Endothelial cell of umbilical vein (primary cell): ENCODE measurements around the gene CNTN6. TPM values are rescaled to one million over a fixed set of nuclear protein-coding genes. Genes with fewer than 3 reads are reported as not detected.

ENCODE experiments used
- BruUV-seq: library from RNA; stranded (reverse); fragments of 400-500 nt; replicated peaks from 2 replicates; lab custom pipeline; 2021; lab: Mats Ljungman, UMichigan
- CTCF ChIA-PET: fragments of 300-600, 350-600 bp; sonication (Branson Sonifier 250); formaldehyde crosslinking; loops from one replicate; lab custom pipeline; 2021; ENCODE audit warnings: antibody characterized with exemption, inconsistent platforms; lab: Charles Lee
- POLR2A ChIA-PET: fragments of 300-600, 350-600 bp; sonication (Branson Sonifier 250); formaldehyde crosslinking; loops from one replicate; lab custom pipeline; 2021; ENCODE audit warnings: antibody characterized with exemption, inconsistent platforms; lab: Charles Lee
- DNase-seq: peaks from one replicate; pipeline ENCODE4 v3.0.0-alpha.2; 2011; ENCODE audit warnings: low read depth, low spot score
- FAIRE-seq: peaks from 2 replicates; lab custom pipeline; 2011; peaks lifted over from hg19 to GRCh38; lab: Jason Lieb, UNC
- H2AFZ ChIP-seq: 2 replicates; pipeline ENCODE4 v1.6.0; 2012; ENCODE audit warnings: low read depth, low read length, control low read depth, inconsistent platforms
- H3K27ac ChIP-seq: 2 replicates; pipeline ENCODE4 v1.5.1; 2011; ENCODE audit warnings: low read depth, mild to moderate bottlenecking, control low read depth, low read length, moderate library complexity; ENCODE audit not compliant: insufficient read depth
- H3K27me3 ChIP-seq, 2 experiments: 2 replicates each; pipeline versions ENCODE4 v1.6.0 to v1.6.1; 2011; ENCODE audit warnings: low read length in 2 of 2, mixed read lengths in 1 of 2; ENCODE audit not compliant: control insufficient read depth in 2 of 2, insufficient read depth in 2 of 2
- H3K36me3 ChIP-seq, 2 experiments: 2 replicates in 1 of 2; 3 replicates in 1 of 2; pipeline ENCODE4 v1.5.1; 2011; ENCODE audit warnings: low read length in 2 of 2, mild to moderate bottlenecking in 1 of 2, moderate library complexity in 1 of 2; ENCODE audit not compliant: control insufficient read depth in 2 of 2, insufficient read depth in 2 of 2; ENCODE audit errors: extremely low read depth in 1 of 2
- H3K4me1 ChIP-seq: 3 replicates; pipeline ENCODE4 v1.5.1; 2011; ENCODE audit warnings: mild to moderate bottlenecking, low read length; ENCODE audit not compliant: control insufficient read depth, insufficient read depth; ENCODE audit errors: extremely low read depth
- H3K4me2 ChIP-seq: 2 replicates; pipeline ENCODE4 v1.6.1; 2011; ENCODE audit warnings: low read length, control low read depth, mixed read lengths; ENCODE audit not compliant: insufficient read depth
- H3K4me3 ChIP-seq, 3 experiments: fragments of 200-600 bp in 1 of 3; sonication (generic), shearing (Covaris generic) in 1 of 3; replicated peaks in 1 of 3; 2 replicates each; pipeline ENCODE4 v1.5.1; 2011 to 2016; ENCODE audit warnings: control low read depth in 3 of 3, low read length in 3 of 3, mild to moderate bottlenecking in 2 of 3, inconsistent platforms in 1 of 3, low read depth in 1 of 3, moderate library complexity in 1 of 3; ENCODE audit not compliant: insufficient read depth in 1 of 3
- H3K79me2 ChIP-seq: 2 replicates; pipeline ENCODE4 v1.6.0; 2012; ENCODE audit warnings: low read length, inconsistent platforms; ENCODE audit not compliant: control insufficient read depth, insufficient read depth
- H3K9ac ChIP-seq: replicated peaks from 2 replicates; pipeline ENCODE3; 2011; ENCODE audit warnings: low read length, control low read depth; ENCODE audit not compliant: insufficient read depth; ENCODE audit errors: extremely low read depth
- H3K9me1 ChIP-seq: replicated peaks from 3 replicates; pipeline ENCODE4 v1.6.0; 2011; ENCODE audit warnings: mild to moderate bottlenecking, low read length; ENCODE audit not compliant: control insufficient read depth, insufficient read depth; ENCODE audit errors: extremely low read depth
- H3K9me3 ChIP-seq: replicated peaks from 2 replicates; pipeline ENCODE4 v1.5.1; 2012; ENCODE audit warnings: low read length, inconsistent platforms; ENCODE audit not compliant: control insufficient read depth, insufficient read depth
- H4K20me1 ChIP-seq: replicated peaks from 2 replicates; pipeline ENCODE3; 2011; ENCODE audit warnings: mild to moderate bottlenecking, low read length; ENCODE audit not compliant: control insufficient read depth, insufficient read depth; ENCODE audit errors: extremely low read depth
- CTCF ChIP-seq, 2 donors: IDR thresholded peaks; 1 replicate in 1 of 2; 2 replicates in 1 of 2; pipeline ENCODE4 v1.5.1; 2011; ENCODE audit warnings: low read length in 2 of 2, mild to moderate bottlenecking in 2 of 2, moderate library complexity in 2 of 2, control low read depth in 1 of 2, inconsistent platforms in 1 of 2, low read depth in 1 of 2; ENCODE audit not compliant: insufficient read depth in 1 of 2; ENCODE audit errors: extremely low read depth in 1 of 2
- EZH2 ChIP-seq: IDR thresholded peaks from 2 replicates; pipeline ENCODE4 v1.6.1; 2012; ENCODE audit warnings: borderline replicate concordance, low read depth, mild to moderate bottlenecking, moderate library complexity, low read length, inconsistent platforms; ENCODE audit not compliant: severe bottlenecking
- FOS ChIP-seq: IDR thresholded peaks from 2 replicates; pipeline ENCODE4 v1.6.1; 2011; ENCODE audit warnings: mild to moderate bottlenecking, low read length, moderate library complexity, borderline replicate concordance; ENCODE audit not compliant: insufficient read depth
- GATA2 ChIP-seq: IDR thresholded peaks from 2 replicates; pipeline ENCODE4 v1.7.0; 2011; ENCODE audit warnings: low read depth, mild to moderate bottlenecking, moderate library complexity, mixed read lengths, low read length; ENCODE audit not compliant: insufficient read length, insufficient read depth
- JUN ChIP-seq: IDR thresholded peaks from 2 replicates; pipeline ENCODE4 v1.6.1; 2011; ENCODE audit warnings: borderline replicate concordance, low read depth; ENCODE audit not compliant: insufficient read length, insufficient read depth
- MYC ChIP-seq: IDR thresholded peaks from one replicate; pipeline ENCODE4 v1.6.1; 2011; ENCODE audit warnings: mild to moderate bottlenecking, low read depth, low read length
- POLR2A ChIP-seq: IDR thresholded peaks from 2 replicates; pipeline ENCODE4 v1.6.1; 2012; ENCODE audit warnings: low read depth, mild to moderate bottlenecking, control low read depth, low read length
- POLR2AphosphoS5 ChIP-seq: IDR thresholded peaks from 2 replicates; pipeline ENCODE4 v1.6.1; 2012; ENCODE audit warnings: low read depth, mild to moderate bottlenecking, control low read depth, low read length, moderate library complexity; ENCODE audit not compliant: insufficient read depth
- dilution Hi-C: fragments of 300-500 bp; cut with MboI; formaldehyde crosslinking; loops from one replicate; pipeline ENCODE4 v1.15.0; 2019; ENCODE audit warnings: low sequenced_read_pairs; ENCODE audit not compliant: extremely low pct_ligation_motif_present
- intact Hi-C: fragments of 100-400 bp; cut with micrococcal nuclease; formaldehyde crosslinking; loops from one replicate; pipeline ENCODE4 v1.10.0; 2022
- polyA plus RNA-seq, 4 experiments: library from polyadenylated mRNA; depleted of rRNA in 3 of 4; stranded (reverse) in 3 of 4; unstranded in 1 of 4; fragments of >200 nt; gene quantifications; 2 replicates each; pipeline versions ENCODE4 v1.2.1 to v1.2.3, GENCODE V29; 2011 to 2012; ENCODE audit warnings: missing spikeins in 1 of 4
- total RNA-seq: library from RNA; stranded (reverse); gene quantifications from 2 replicates; pipeline ENCODE4 v1.2.3, GENCODE V29; 2021
- TF ChIP-seq, protein P1 (sequence below): IDR thresholded peaks from 2 replicates; pipeline ENCODE4 v1.6.1; 2011; ENCODE audit not compliant: insufficient read depth, insufficient read length

The CNTN6 gene
- total and polyA plus RNA-seq, 2 donors (not counting 3 experiments of a cell fraction or from before 2014, with no cell fraction given): not detected

DNA sequence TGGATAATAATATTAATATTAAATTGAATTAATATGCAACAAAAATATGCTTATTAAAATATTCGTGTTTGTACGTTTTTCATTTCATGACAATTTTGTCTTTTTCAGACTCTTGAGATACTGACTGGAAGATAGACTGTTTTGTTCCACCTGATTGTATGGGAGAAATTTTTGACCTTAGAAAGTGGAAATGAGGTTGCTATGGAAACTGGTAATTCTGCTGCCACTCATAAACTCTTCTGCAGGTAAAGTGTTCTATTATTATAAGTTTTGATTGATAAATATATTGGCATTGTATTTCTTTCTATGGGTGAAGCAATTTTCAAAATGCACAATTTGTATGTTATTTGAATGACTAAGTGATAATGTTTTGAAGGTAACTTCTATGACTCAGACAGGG lies 55.0 kb downstream of the CNTN6 start:
- no peak overlapping the region for H3K4me3 ChIP-seq
- no peaks in the 10 kb centered on the region for H3K36me3 ChIP-seq
- H3K9me3 ChIP-seq: no peaks in the 10 kb centered on the region
- no TSS peak for BruUV-seq
- no peak overlapping the region for H2AFZ ChIP-seq
- no peaks in the 10 kb centered on the region for H3K4me1 ChIP-seq
- FAIRE-seq (no peak), DNase-seq (no peak)
- H3K27me3 ChIP-seq: no peaks in the 10 kb centered on the region
- H3K27ac ChIP-seq: no peak overlapping the region
- no peaks in the 10 kb centered on the region for H4K20me1 ChIP-seq
- no peak overlapping the region for H3K9ac ChIP-seq
- CTCF ChIA-PET: no interaction called here
- H3K4me2 ChIP-seq: no peak overlapping the region
- intact Hi-C loops (no loop called here), dilution Hi-C loops (no loop called here)
- POLR2A ChIA-PET: no interaction called here
- no peaks in the 10 kb centered on the region for H3K9me1 ChIP-seq
- no peak for TF ChIP-seq CTCF (IDR thresholded peaks at IDR 0.05; ENCODE audit: extremely low read depth in 1 of 2, insufficient read depth in 1 of 2, low read depth in 1 of 2, low read length in 2 of 2)
- no peak for TF ChIP-seq MYC
- TF ChIP-seq FOS: no peak
- no peak for TF ChIP-seq EZH2
- no peak for TF ChIP-seq GATA2
- TF ChIP-seq, protein P1, sequence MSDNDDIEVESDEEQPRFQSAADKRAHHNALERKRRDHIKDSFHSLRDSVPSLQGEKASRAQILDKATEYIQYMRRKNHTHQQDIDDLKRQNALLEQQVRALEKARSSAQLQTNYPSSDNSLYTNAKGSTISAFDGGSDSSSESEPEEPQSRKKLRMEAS: no peak
- no peak for TF ChIP-seq POLR2A
- no peak for TF ChIP-seq POLR2AphosphoS5
- TF ChIP-seq JUN: no peak
- H3K79me2 ChIP-seq: no peaks in the 10 kb centered on the region
